HCT116 (cell line): ENCODE results near the gene SYNRG. TPM values are rescaled to one million over a fixed set of nuclear protein-coding genes. Genes with fewer than 3 reads are reported as not detected.

Source experiments
- ATAC-seq: fragments of 200-7000 bp; cut with Tn5 transposase; 2 replicates; pipeline ENCODE4 v1.9.1; 2020; ENCODE audit warnings: mild to moderate bottlenecking, moderate library complexity
- BruUV-seq: library from RNA; stranded (reverse); fragments of 400-500 nt; replicated peaks from 2 replicates; lab custom pipeline; 2021; lab: Mats Ljungman, UMichigan
- CTCF ChIA-PET: fragments of 300-600 bp; sonication (Branson Sonifier 250); formaldehyde crosslinking; loops from one replicate; lab custom pipeline; 2021; ENCODE audit warnings: antibody characterized with exemption; lab: Charles Lee
- POLR2A ChIA-PET: fragments of 300-600, 350-600 bp; sonication (Branson Sonifier 250); formaldehyde crosslinking; loops from one replicate; lab custom pipeline; 2021; ENCODE audit warnings: antibody characterized with exemption; lab: Charles Lee
- RAD21 ChIA-PET, 2 experiments: fragments of 300-600 bp; sonication (Branson Sonifier 250); formaldehyde crosslinking; loops; one replicate each; lab custom pipeline; 2023; ENCODE audit warnings: low total read pairs in 2 of 2; ENCODE audit not compliant: uncharacterized antibody in 2 of 2, unreplicated experiment in 2 of 2, low non-redundant PET in 1 of 2; lab: Charles Lee
- DNase-seq: peaks from one replicate; pipeline ENCODE4 v3.0.0-alpha.2; 2010; ENCODE audit warnings: low read depth, low spot score
- H2AFZ ChIP-seq: fragments of 200-600 bp; shearing (Covaris generic), sonication (generic); 2 replicates; pipeline ENCODE4 v1.6.1; 2017; ENCODE audit warnings: low read depth, mixed run types, mixed read lengths, antibody characterized with exemption, low read length; ENCODE audit not compliant: poor library complexity, severe bottlenecking
- H3K27ac ChIP-seq: 2 replicates; pipeline ENCODE4 v1.5.1; 2012; ENCODE audit warnings: low read depth, low read length
- H3K27me3 ChIP-seq: fragments of 200-600 bp; sonication (generic); 2 replicates; pipeline ENCODE4 v1.6.1; 2016; ENCODE audit warnings: mixed run types, low read length, mixed read lengths; ENCODE audit not compliant: insufficient read depth
- H3K36me3 ChIP-seq, 2 experiments: fragments of 200-500 bp in 1 of 2; fragments of 200-600 bp in 1 of 2; sonication (Bioruptor generic) in 1 of 2; sonication (generic) in 1 of 2; 2 replicates each; pipeline versions ENCODE4 v1.5.1 to v1.6.1; 2014 to 2016; ENCODE audit warnings: low read length in 2 of 2, inconsistent platforms in 1 of 2, mixed read lengths in 1 of 2, mixed run types in 1 of 2; ENCODE audit not compliant: insufficient read depth in 2 of 2, control insufficient read depth in 1 of 2
- H3K4me1 ChIP-seq, 2 experiments: fragments of 200-600 bp in 1 of 2; sonication (generic) in 1 of 2; 2 replicates each; pipeline versions ENCODE4 v1.5.1 to v1.6.1; 2012 to 2017; ENCODE audit warnings: low read length in 2 of 2, inconsistent platforms in 1 of 2, mild to moderate bottlenecking in 1 of 2, mixed read lengths in 1 of 2, mixed run types in 1 of 2, moderate library complexity in 1 of 2; ENCODE audit not compliant: insufficient read depth in 2 of 2, control insufficient read depth in 1 of 2
- H3K4me2 ChIP-seq: fragments of 200-600 bp; sonication (generic); 2 replicates; pipeline ENCODE4 v1.6.1; 2017; ENCODE audit warnings: mixed run types, low read length, mixed read lengths
- H3K4me3 ChIP-seq, 2 experiments: fragments of 200-600 bp in 1 of 2; sonication (generic) in 1 of 2; replicated peaks in 1 of 2; 2 replicates each; pipeline ENCODE4 v1.5.1; 2011 to 2016; ENCODE audit warnings: low read length in 2 of 2, control low read depth in 1 of 2, low read depth in 1 of 2, mild to moderate bottlenecking in 1 of 2, mixed read lengths in 1 of 2, mixed run types in 1 of 2
- H3K79me2 ChIP-seq: fragments of 200-600 bp; sonication (generic); 2 replicates; pipeline ENCODE4 v1.6.1; 2017; ENCODE audit warnings: mild to moderate bottlenecking, mixed run types, low read length, moderate library complexity, mixed read lengths; ENCODE audit not compliant: insufficient read depth
- H3K9ac ChIP-seq: fragments of 200-600 bp; sonication (generic); 2 replicates; pipeline ENCODE4 v1.6.1; 2016; ENCODE audit warnings: low read length, mixed read lengths
- H3K9me2 ChIP-seq: fragments of 200-600 bp; sonication (generic), shearing (Covaris generic); 2 replicates; pipeline ENCODE4 v1.6.1; 2017; ENCODE audit warnings: mixed run types, mild to moderate bottlenecking, moderate library complexity; ENCODE audit not compliant: insufficient read depth
- H3K9me3 ChIP-seq, 2 experiments: fragments of 200-500 bp in 1 of 2; fragments of 200-600 bp in 1 of 2; sonication (Bioruptor generic) in 1 of 2; sonication (generic) in 1 of 2; 2 replicates each; pipeline ENCODE4 v1.6.1; 2014 to 2017; ENCODE audit warnings: low read length in 2 of 2, mixed read lengths in 2 of 2, inconsistent platforms in 1 of 2, low read depth in 1 of 2, mild to moderate bottlenecking in 1 of 2, mixed run types in 1 of 2, moderate library complexity in 1 of 2; ENCODE audit not compliant: control insufficient read depth in 1 of 2, insufficient read depth in 1 of 2
- H4K20me1 ChIP-seq: fragments of 200-600 bp; sonication (generic), shearing (Covaris generic); 2 replicates; pipeline ENCODE4 v1.6.1; 2017; ENCODE audit warnings: mixed run types, mild to moderate bottlenecking, moderate library complexity; ENCODE audit not compliant: insufficient read depth
- CBX3 ChIP-seq: IDR thresholded peaks from 2 replicates; pipeline ENCODE4 v1.6.1; 2012; ENCODE audit warnings: low read depth
- CEBPB ChIP-seq: IDR thresholded peaks from 2 replicates; pipeline ENCODE4 v1.6.1; 2012; ENCODE audit warnings: low read depth
- CTCF ChIP-seq, 3 experiments: fragments of 200-600 bp in 1 of 3; sonication (generic) in 1 of 3; IDR thresholded peaks in 2 of 3; conservative IDR thresholded peaks in 1 of 3; 2 replicates each; pipeline ENCODE4 v1.5.1; 2012 to 2017; ENCODE audit warnings: low read depth in 2 of 3, low read length in 2 of 3, antibody characterized with exemption in 1 of 3, borderline replicate concordance in 1 of 3, control low read depth in 1 of 3, mild to moderate bottlenecking in 1 of 3, mixed read lengths in 1 of 3, mixed run types in 1 of 3, moderate library complexity in 1 of 3; ENCODE audit not compliant: insufficient read depth in 1 of 3
- EGR1 ChIP-seq: IDR thresholded peaks from 2 replicates; pipeline ENCODE4 v1.6.1; 2012; ENCODE audit warnings: low read depth
- ELF1 ChIP-seq: IDR thresholded peaks from 2 replicates; pipeline ENCODE4 v1.6.1; 2012; ENCODE audit warnings: low read depth, borderline replicate concordance
- FOSL1 ChIP-seq: IDR thresholded peaks from 2 replicates; pipeline ENCODE4 v1.6.1; 2012; ENCODE audit warnings: low read depth
- POLR2A ChIP-seq: IDR thresholded peaks from 2 replicates; pipeline ENCODE4 v1.7.0; 2011; ENCODE audit warnings: borderline replicate concordance; ENCODE audit not compliant: insufficient read depth, insufficient read length; ENCODE audit errors: extremely low read depth
- RAD21 ChIP-seq: IDR thresholded peaks from 2 replicates; pipeline ENCODE4 v1.6.1; 2012; ENCODE audit warnings: low read depth, mild to moderate bottlenecking
- SIN3A ChIP-seq: IDR thresholded peaks from 2 replicates; pipeline ENCODE4 v1.6.1; 2012; ENCODE audit warnings: low read depth
- SRF ChIP-seq: IDR thresholded peaks from 2 replicates; pipeline ENCODE4 v1.6.1; 2012; ENCODE audit warnings: low read depth
- YY1 ChIP-seq: IDR thresholded peaks from 2 replicates; pipeline ENCODE4 v1.6.1; 2011; ENCODE audit warnings: low read length, low read depth, moderate library complexity, mild to moderate bottlenecking; ENCODE audit not compliant: insufficient replicate concordance; ENCODE audit errors: extremely low read depth
- ZNF274 ChIP-seq: fragments of 200-500 bp; sonication (Bioruptor generic); IDR thresholded peaks from 2 replicates; pipeline ENCODE4 v1.6.1; 2014; ENCODE audit warnings: mild to moderate bottlenecking, low read depth, low read length, inconsistent platforms
- intact Hi-C: fragments of 100-400 bp; cut with micrococcal nuclease; formaldehyde crosslinking; loops from 2 replicates; pipeline ENCODE4 v1.10.0; 2022
- total RNA-seq: library from RNA; stranded (reverse); gene quantifications from one replicate; pipeline ENCODE4 v1.2.1, GENCODE V29; 2021; ENCODE audit not compliant: unreplicated experiment
- TF ChIP-seq, protein P1 (sequence below): IDR thresholded peaks from 2 replicates; pipeline ENCODE4 v1.6.1; 2012

The SYNRG gene
- total RNA-seq, 1 experiment from 2014 or later = 23.8 TPM

GRCh38 chr17:37605813-37606505 is 3.3 kb downstream of the SYNRG start:
- no peak for ATAC-seq
- no peak for DNase-seq
- intact Hi-C loops = loop anchor here (5.0 to 10.0 kb wide), 2 partner anchors 51 to 114 kb away; no protein-coding TSS in a partner anchor

More at GRCh38 chr17:37605813-37606505, 3.3 kb downstream of the SYNRG start:
- TF ChIP-seq SIN3A (no peak), CBX3 (no peak), CTCF (IDR thresholded peaks at IDR 0.05 in 2 of 3, conservative IDR thresholded peaks at IDR 0.05 in 1 of 3; ENCODE audit: borderline replicate concordance in 1 of 3, insufficient read depth in 1 of 3, low read depth in 2 of 3, low read length in 2 of 3) (no peak), POLR2A (no peak), ELF1 (no peak), FOSL1 (no peak), SRF (no peak), YY1 (no peak), EGR1 (no peak), CEBPB (no peak), ZNF274 (no peak), RAD21 (no peak)
- TF ChIP-seq, protein P1, sequence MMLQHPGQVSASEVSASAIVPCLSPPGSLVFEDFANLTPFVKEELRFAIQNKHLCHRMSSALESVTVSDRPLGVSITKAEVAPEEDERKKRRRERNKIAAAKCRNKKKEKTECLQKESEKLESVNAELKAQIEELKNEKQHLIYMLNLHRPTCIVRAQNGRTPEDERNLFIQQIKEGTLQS = no peak
- Histone ChIP-seq H3K9me2 (no peaks in the 10 kb centered on the region), H3K9me3 (no peaks in the 10 kb centered on the region), H4K20me1 (no peaks in the 10 kb centered on the region), H3K4me3 (no peak overlapping the region), H3K36me3 (no peaks in the 10 kb centered on the region), H3K9ac (no peak overlapping the region), H3K4me1 (peaks cover 15 to 26% of the 10 kb centered on the region in 2 experiments), H3K79me2 (peaks cover 50% of the 10 kb centered on the region), H2AFZ (no peak overlapping the region), H3K27me3 (no peaks in the 10 kb centered on the region), H3K4me2 (no peak overlapping the region), H3K27ac (no peak overlapping the region)
- no TSS peak for BruUV-seq
- ChIA-PET POLR2A (no interaction called here), CTCF (no interaction called here), RAD21 (no interaction called here)
